ENCODE measurements around the gene MT1B.
"Not testable (repeated sequence)": the region's sequence is repeated elsewhere in the genome, so short reads cannot be mapped to it uniquely, and the experiment has no call there.

The MT1B gene

GRCh38 chr16:56620339-56620897 is 31.3 kb upstream of the MT1B start:
- DNase-seq (ENCODE audit: low spot score) = no peak

DNA sequence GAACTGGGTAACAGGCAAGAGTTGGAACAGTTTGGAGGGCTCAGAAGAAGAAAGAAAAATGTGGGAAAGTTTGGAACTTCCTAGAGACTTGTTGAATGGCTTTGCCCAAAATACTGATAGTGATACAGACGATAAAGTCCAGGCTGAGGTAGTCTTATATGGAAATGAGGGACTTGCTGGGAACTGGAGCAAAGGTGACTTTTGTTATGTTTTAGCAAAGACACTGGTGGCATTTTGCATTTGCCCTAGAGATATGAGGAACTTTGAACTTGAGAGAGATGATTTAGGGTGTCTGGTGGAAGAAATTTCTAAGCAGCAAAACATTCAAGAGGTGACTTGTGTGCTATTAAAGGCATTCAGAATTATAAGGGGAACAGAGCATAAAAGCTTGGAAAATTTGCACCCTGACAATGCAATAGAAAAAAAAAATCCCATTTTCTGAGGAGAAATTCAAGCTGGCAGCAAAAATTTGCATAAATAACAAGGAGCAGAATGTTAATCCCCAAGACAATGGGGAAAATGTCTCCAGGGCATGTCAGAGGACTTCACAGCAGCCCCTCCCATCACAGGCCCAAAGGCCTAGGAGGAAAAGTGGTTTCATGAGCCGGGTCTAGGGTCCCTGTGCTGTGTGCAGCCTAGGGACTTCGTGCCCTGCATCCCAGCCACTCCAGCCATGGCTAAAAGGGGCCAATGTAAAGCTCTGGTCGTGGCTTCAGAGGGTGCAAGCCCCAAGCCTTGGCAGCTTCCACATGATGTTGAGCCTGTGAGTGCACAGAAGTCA is 29.8 kb upstream of the MT1B start:
- not testable (repeated sequence) for DNase-seq (ENCODE audit: low spot score)

DNA sequence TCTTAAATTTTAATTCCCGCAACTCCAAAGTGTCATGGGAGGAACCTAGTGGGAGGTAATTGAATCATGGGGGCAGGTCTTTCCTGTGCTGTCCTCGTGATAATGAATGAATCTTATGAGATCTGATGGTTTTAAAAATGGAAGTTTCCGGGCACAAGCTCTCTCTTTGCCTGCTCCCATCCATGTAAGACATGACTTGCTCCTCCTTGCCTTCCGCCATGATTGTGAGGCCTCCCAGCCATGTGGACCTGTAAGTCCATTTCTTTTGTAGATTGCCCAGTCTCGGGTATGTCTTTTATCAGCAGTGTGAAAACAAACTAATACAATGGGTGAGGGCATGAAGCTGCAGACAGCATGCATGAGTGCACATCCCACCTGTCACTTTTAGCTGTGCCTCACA is 28.5 kb upstream of the MT1B start:
- DNase-seq (ENCODE audit: low spot score) = not testable (repeated sequence)

DNA sequence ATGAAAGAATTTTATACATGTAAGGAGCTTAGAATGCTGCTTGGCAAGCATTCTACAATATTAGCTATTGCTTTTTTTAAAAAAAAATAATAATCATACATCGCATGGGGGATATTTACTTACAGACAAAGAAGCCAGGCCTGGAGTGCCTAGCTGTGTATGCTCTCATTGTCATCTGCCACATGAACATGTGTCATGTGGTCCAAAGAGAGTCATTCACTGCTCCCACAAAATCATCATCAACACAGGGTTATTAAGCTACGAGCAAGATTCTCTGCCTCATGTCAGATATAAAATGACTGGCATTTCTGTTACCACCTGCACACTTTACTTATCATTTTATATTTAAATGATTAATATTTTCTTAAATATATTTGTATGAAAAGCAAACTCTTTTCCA is 28.0 kb upstream of the MT1B start:
- no peak for DNase-seq (ENCODE audit: low spot score)

DNA sequence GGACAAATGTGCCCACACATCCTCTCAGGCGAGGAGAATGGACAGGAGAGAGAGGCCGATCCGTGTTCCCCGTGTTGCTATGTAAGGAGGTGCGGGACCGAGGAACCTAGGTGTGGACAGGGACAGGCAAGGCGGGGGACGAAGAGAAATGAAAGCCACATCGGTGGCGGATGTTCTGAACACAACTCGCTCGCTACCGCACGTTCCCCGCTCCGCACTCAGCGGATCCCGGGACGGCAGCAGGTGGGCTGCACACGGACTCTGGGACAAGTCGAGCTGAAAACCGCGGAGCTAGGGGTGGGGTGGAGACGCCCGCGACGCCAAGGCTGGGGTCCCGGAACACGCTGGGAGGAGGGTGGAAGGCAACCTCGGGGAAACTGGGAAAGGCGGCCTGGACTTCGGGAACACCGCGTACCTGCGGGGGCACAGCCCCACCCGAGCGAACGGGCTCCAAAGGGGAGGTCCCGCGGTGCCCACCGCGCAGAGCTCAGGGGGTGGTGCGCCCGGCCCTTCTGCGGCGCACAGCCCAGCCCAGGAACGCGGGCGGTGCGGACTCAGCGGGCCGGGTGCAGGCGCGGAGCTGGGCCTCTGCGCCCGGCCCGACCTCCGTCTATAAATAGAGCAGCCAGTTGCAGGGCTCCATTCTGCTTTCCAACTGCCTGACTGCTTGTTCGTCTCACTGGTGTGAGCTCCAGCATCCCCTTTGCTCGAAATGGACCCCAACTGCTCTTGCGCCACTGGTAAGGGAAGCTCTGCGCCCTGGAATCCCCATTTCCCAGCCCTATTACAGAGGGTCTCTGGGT is 26.3 kb upstream of the MT1B start, which contains the start of gene MT1E:
TSS of gene MT1E (plus strand) at position 642 of the 803 bp plus-strand sequence. CDS start at position 713, 71 bp downstream.
- DNase-seq (ENCODE audit: low spot score) = no peak

GRCh38 chr16:56625943-56626654 is 25.6 kb upstream of the MT1B start:
- no peak for DNase-seq (ENCODE audit: low spot score)

GRCh38 chr16:56626685-56627084 is 25.0 kb upstream of the MT1B start:
- no peak for DNase-seq (ENCODE audit: low spot score)

- no peak for DNase-seq (ENCODE audit: low spot score)
Measured at GRCh38 chr16:56628486-56629350, 23.0 kb upstream of the MT1B start.

- no peak for DNase-seq (ENCODE audit: low spot score)
Measured at GRCh38 chr16:56629531-56629930, 22.2 kb upstream of the MT1B start.

DNA sequence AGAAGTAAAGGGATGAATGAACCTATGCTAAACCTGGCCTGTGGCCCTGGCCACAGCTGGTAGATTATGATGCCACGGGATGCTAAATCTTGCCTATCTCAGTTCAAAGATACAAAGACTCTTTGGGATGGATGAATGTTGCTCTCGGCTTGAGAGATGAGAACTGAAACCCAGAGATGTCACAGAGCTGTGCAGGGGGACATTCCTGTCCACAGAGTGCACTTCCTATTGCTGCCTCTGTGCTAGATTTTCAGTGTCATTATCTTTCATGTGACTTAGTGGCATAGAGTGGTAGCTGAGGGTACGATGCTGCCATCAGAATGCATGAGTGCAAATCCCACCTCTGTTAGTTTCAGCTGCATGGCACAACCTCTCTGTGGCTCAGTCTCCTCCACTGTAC is 21.6 kb upstream of the MT1B start:
- no peak for DNase-seq (ENCODE audit: low spot score)

DNA sequence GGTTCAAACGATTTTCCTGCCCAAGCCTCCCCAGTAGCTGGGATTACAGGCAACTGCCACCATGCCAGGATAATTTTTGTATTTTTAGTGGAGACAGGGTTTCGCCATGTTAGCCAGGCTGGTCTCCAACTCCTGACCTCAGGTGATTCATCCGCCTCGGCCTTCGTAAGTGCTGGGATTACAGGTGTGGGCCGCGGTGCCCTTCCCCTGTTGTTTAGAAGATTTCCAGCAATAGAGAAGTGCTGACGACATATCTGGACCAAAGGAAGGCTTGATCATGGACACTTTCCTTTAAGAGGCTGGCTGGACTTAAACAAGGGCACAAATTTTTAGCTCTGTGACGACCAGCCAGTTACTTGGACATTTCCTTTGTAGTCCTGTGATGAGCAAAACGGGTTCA is 20.5 kb upstream of the MT1B start:
- DNase-seq (ENCODE audit: low spot score) = no peak

- DNase-seq (ENCODE audit: low spot score) = no peak
Measured at GRCh38 chr16:56631832-56632155, 19.9 kb upstream of the MT1B start.

GRCh38 chr16:56632156-56632847 is 19.4 kb upstream of the MT1B start, which contains the start of gene MT1M:
Gene MT1M, plus strand, starts transcription at chr16:56632659. Its CDS starts 73 bp downstream, at chr16:56632732.
- DNase-seq (ENCODE audit: low spot score) = no peak

DNA sequence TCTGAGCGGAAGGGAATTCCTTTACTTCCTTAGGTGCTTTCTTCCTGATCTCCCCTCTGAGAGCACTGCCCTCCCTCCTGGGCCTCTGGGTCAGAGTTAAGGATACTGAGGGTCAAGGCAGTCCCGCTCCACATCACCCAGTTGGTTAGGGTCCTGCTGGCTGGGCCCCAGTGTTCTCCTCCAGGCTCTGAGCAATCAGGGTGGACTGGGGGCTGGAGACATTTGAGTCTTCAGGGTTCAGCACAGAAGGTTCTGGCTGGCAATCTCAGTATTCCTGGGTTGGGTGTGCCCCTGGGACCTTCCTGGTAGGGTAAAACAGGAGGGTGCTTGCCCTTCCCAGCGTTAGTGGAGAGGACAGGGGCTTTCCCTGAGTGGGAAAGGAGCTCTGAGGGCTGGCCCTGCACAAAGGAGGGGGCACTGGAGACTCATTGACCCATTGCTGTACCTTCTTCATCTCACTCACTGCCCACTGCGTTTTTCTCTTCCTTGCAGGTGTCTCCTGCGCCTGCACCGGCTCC is 18.8 kb upstream of the MT1B start:
- no peak for DNase-seq (ENCODE audit: low spot score)

GRCh38 chr16:56633535-56633934 is 18.2 kb upstream of the MT1B start:
- DNase-seq (ENCODE audit: low spot score) = no peak

DNA sequence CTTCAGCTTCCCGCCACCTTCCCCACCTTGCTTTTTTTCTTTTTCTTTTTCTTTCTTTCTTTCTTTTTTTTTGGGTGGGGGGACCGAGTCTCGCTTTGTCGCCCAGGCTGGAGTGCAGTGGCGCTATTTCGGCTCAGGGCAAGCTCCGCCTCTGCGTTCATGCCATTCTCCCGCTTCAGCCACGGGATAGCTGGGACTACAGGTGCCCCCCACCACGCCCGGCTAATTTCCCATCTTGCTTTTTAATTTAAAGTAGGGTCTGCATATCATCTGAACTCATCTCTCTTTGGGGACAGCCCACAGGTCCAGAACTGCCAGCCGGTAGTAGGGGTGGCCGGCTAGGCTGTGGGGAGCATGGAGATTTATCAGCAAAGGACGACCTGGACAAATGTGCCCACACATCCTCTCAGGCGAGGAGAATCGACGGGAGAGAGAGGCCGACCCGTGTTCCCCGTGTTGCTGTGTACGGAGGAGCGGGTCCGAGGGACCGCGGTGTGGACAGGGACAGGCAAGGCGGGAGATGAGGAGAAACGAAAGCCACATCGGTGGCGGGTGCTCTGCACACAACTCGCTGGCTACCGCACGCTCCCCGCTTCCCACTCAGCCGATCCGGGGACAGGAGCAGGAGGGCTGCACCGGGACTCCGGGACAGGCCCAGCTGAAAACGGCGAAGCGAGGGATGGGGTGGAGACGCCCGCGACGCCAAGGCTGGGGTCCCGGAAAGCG is 16.8 kb upstream of the MT1B start:
- DNase-seq (ENCODE audit: low spot score) = no peak

DNA sequence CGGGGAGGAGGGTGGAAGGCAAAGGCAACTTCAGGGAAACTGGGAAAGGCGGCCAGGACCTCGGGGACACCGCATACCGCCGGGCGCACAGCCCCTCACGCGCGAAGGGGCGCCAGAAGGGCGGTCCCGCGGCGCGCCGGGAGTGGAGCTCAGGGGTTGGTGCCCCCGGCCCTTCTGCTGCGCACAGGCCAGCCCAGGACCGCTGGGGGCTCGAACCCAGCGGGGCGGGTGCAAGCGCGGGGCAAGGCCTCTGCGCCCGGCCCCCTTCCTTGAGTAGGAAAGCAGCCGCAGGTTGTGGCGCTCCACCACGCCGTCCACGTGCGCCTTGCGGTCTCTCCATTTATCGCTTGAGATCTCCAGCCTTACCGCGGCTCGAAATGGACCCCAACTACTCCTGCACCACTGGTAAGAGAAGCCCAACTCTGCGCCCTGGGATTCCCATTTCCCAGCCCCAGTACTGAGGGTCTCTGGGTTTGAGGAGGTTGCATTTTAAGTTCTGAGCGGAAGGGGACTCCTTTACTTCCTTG is 16.2 kb upstream of the MT1B start:
- DNase-seq (ENCODE audit: low spot score) = no peak

DNA sequence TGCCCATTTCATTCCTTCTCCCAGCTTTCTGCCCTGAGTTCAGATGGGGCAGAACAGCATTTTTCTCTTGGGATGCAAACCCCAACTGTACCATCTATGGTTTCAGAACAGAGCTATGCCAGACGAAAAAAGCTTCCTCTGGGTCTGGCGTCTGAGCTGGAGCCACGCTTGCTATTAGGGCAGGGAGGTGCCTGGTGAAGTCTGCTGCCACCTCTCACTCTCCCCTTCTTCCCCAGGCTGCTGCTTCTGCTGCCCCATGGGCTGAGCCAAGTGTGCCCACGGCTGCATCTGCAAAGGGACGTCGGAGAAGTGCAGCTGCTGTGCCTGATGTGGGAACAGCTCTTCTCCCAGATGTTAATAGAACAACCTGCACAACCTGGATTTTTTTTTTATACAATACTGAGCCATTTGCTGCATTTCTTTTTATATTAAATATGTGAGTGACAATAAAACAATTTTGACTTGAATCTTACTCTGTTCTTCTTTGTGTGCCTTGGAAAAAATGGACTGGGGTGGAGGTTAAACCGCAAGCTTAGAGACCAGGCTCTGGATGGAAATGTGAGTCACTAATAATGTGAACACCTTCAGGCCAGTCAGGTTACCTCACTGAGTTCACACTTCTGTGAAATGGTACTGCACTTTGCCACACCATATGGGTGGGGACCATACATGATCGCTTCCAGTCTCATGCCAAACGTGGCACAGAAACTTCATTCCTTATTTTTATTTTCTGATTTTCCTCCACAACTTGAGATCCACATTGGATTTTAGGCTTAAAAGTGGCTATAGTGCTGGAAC is 14.9 kb upstream of the MT1B start:
- no peak for DNase-seq (ENCODE audit: low spot score)
